Hepatocyte (in vitro differentiated cells): ENCODE data around the gene EML6.

Experiments
- CTCF ChIP-seq: fragments of 200-600 bp; sonication (generic); IDR thresholded peaks from 2 replicates; pipeline ENCODE4 v1.5.1; 2016; ENCODE audit warnings: antibody characterized with exemption, mild to moderate bottlenecking; ENCODE audit not compliant: poor library complexity
- EZH2 ChIP-seq: fragments of 200-600 bp; sonication (generic); IDR thresholded peaks from 2 replicates; pipeline ENCODE4 v1.6.1; 2016; ENCODE audit warnings: antibody characterized with exemption, mild to moderate bottlenecking, borderline replicate concordance
- EZH2phosphoT487 ChIP-seq: fragments of 200-600 bp; sonication (generic); IDR thresholded peaks from one replicate; pipeline ENCODE4 v1.6.1; 2018; ENCODE audit warnings: antibody characterized with exemption, mild to moderate bottlenecking, low read depth, moderate library complexity; ENCODE audit not compliant: unreplicated experiment, severe bottlenecking

GRCh38 chr2:54840559-54841468, 117.4 kb downstream of the EML6 start:
- no peak for TF ChIP-seq CTCF
- TF ChIP-seq EZH2 = no peak
- no peak for TF ChIP-seq EZH2phosphoT487
